Vagina (tissue), 2 donors: ENCODE measurements around the gene CRACR2B. TPM values are rescaled to one million over a fixed set of nuclear protein-coding genes. Genes with fewer than 3 reads are reported as not detected.

Experiments used
- DNase-seq, 2 donors: peaks; one replicate each; pipeline ENCODE4 v3.0.0-alpha.2; 2017; ENCODE audit errors: extremely low spot score in 2 of 2
- H3K27ac ChIP-seq: fragments of 200-600 bp; sonication (generic); one replicate; pipeline ENCODE4 v1.5.1; 2019
- H3K27me3 ChIP-seq: fragments of 200-600 bp; sonication (generic); one replicate; pipeline ENCODE4 v1.5.1; 2019
- H3K36me3 ChIP-seq, 2 donors: fragments of 200-600 bp; sonication (generic); one replicate each; pipeline ENCODE4 v1.5.1; 2017 to 2019
- H3K4me1 ChIP-seq: fragments of 200-600 bp; sonication (generic); one replicate; pipeline ENCODE4 v1.5.1; 2019
- H3K4me3 ChIP-seq, 2 donors: fragments of 200-600 bp; sonication (generic); 1 replicate in 1 of 2; 2 replicates in 1 of 2; pipeline ENCODE4 v1.5.1; 2016 to 2019
- H3K9me3 ChIP-seq: fragments of 200-600 bp; sonication (generic); one replicate; pipeline ENCODE4 v1.5.1; 2019
- CTCF ChIP-seq, 3 experiments: fragments of 450-650 bp in 2 of 3; fragments of 200-600 bp in 1 of 3; sonication (generic) in 1 of 3; IDR thresholded peaks; one replicate each; pipeline ENCODE4 v1.5.1; 2017 to 2019; ENCODE audit warnings: antibody characterized with exemption in 3 of 3, mild to moderate bottlenecking in 2 of 3, moderate library complexity in 2 of 3
- POLR2A ChIP-seq, 2 donors: fragments of 450-650 bp; IDR thresholded peaks; one replicate each; pipeline ENCODE4 v1.6.1; 2017; ENCODE audit warnings: antibody characterized with exemption in 2 of 2, mild to moderate bottlenecking in 2 of 2, moderate library complexity in 2 of 2
- POLR2AphosphoS5 ChIP-seq, 2 donors: sonication (generic); formaldehyde crosslinking; IDR thresholded peaks; one replicate each; pipeline ENCODE4 v1.9.0; 2017; ENCODE audit warnings: antibody characterized with exemption in 2 of 2, mild to moderate bottlenecking in 2 of 2, low read depth in 1 of 2; ENCODE audit not compliant: insufficient read depth in 1 of 2
- intact Hi-C: fragments of 100-400 bp; cut with DNase I; formaldehyde crosslinking; loops from one replicate; pipeline ENCODE4 v1.15.1; 2023
- total RNA-seq: library from RNA; depleted of rRNA; stranded (reverse); fragments of >200 nt; gene quantifications from one replicate; pipeline ENCODE4 v1.2.3, GENCODE V29; 2016

Gene CRACR2B
- total RNA-seq, 1 donor from 2014 or later, result 4.9 TPM

- TF ChIP-seq POLR2AphosphoS5 (IDR thresholded peaks at IDR 0.05; ENCODE audit: insufficient read depth in 1 of 2, low read depth in 1 of 2) (no peak), POLR2A (IDR thresholded peaks at IDR 0.05) (no peak), CTCF (IDR thresholded peaks at IDR 0.05) (no peak)
- Histone ChIP-seq H3K4me3 (peak overlapping the region in 1 of 2 donors; percentile 21), H3K27me3 (no peaks in the 10 kb centered on the region), H3K4me1 (peaks cover 14% of the 10 kb centered on the region), H3K27ac (no peak overlapping the region), H3K9me3 (no peaks in the 10 kb centered on the region), H3K36me3 (no peaks in the 10 kb centered on the region)
- DNase-seq, result no peak
- intact Hi-C loops, result no loop called here
Measured at GRCh38 chr11:788953-789940, 38.5 kb upstream of the CRACR2B start.

GRCh38 chr11:789943-790342 is 37.8 kb upstream of the CRACR2B start, which contains the start of gene CEND1:
Gene CEND1, minus strand, starts transcription at chr11:790090. Its CDS starts 1,514 bp downstream, at chr11:788576.
- intact Hi-C loops, result no loop called here
- Histone ChIP-seq H3K4me3 (peak within 1 kb of the TSS in 1 of 2 donors; percentile 21), H3K27ac (no peak within 1 kb of the TSS), H3K36me3 (no peaks in the 10 kb centered on the region), H3K4me1 (peaks cover 21% of the 10 kb centered on the region), H3K9me3 (no peaks in the 10 kb centered on the region), H3K27me3 (no peaks in the 10 kb centered on the region)
- TF ChIP-seq POLR2AphosphoS5 (IDR thresholded peaks at IDR 0.05; ENCODE audit: insufficient read depth in 1 of 2, low read depth in 1 of 2) (no peak), CTCF (IDR thresholded peaks at IDR 0.05) (no peak), POLR2A (IDR thresholded peaks at IDR 0.05) (no peak)
- DNase-seq, result no peak

GRCh38 chr11:790721-791564 is 36.8 kb upstream of the CRACR2B start:
- intact Hi-C loops, result no loop called here
- Histone ChIP-seq H3K36me3 (no peaks in the 10 kb centered on the region), H3K4me1 (peaks cover 31% of the 10 kb centered on the region)

More at GRCh38 chr11:790721-791564, 36.8 kb upstream of the CRACR2B start:
- TF ChIP-seq POLR2AphosphoS5 (IDR thresholded peaks at IDR 0.05; ENCODE audit: insufficient read depth in 1 of 2, low read depth in 1 of 2), result no peak
- TF ChIP-seq CTCF (IDR thresholded peaks at IDR 0.05), result no peak
- H3K4me3 ChIP-seq, result no peak overlapping the region
- H3K27me3 ChIP-seq, result no peaks in the 10 kb centered on the region
- no peaks in the 10 kb centered on the region for H3K9me3 ChIP-seq
- no peak overlapping the region for H3K27ac ChIP-seq
- DNase-seq, result no peak
